K562 (cell line): Measurements from ENCODE around the gene PGS1. TPM values are rescaled to one million over a fixed set of nuclear protein-coding genes. Genes with fewer than 3 reads are reported as not detected.

Experiments used
- COPS2 ChIP-seq: fragments of 450-650 bp; conservative IDR thresholded peaks from 2 replicates; pipeline ENCODE4 v1.6.1; 2016; ENCODE audit warnings: mild to moderate bottlenecking, moderate library complexity
- MTF1 ChIP-seq: fragments of 250-450 bp; sonication (Bioruptor Pico); IDR thresholded peaks from 2 replicates; pipeline ENCODE4 v1.9.0; 2021; ENCODE audit warnings: moderate library complexity, mild to moderate bottlenecking, inconsistent platforms, borderline replicate concordance
- NR2F6 ChIP-seq: fragments of 450-650 bp; formaldehyde crosslinking; IDR thresholded peaks from 2 replicates; pipeline ENCODE4 v1.4.0; 2020; ENCODE audit warnings: mild to moderate bottlenecking
- PCBP2 ChIP-seq: fragments of 200-400 bp; formaldehyde crosslinking; IDR thresholded peaks from 2 replicates; pipeline ENCODE4 v1.6.1; 2018; ENCODE audit warnings: low read length, low read depth, mild to moderate bottlenecking, moderate library complexity; ENCODE audit not compliant: poor library complexity, severe bottlenecking
- SETDB1 ChIP-seq: IDR thresholded peaks from one replicate; pipeline ENCODE4 v1.6.1; 2012; ENCODE audit warnings: low read length, control low read depth, inconsistent platforms
- SIRT6 ChIP-seq: IDR thresholded peaks from one replicate; pipeline ENCODE4 v1.6.1; 2012; ENCODE audit warnings: low read depth, mild to moderate bottlenecking, control low read depth, inconsistent platforms, low read length, moderate library complexity
- ZNF347 ChIP-seq: fragments of 450-650 bp; formaldehyde crosslinking; IDR thresholded peaks from 2 replicates; pipeline ENCODE4 v1.4.0; 2020; ENCODE audit warnings: low read depth, mild to moderate bottlenecking, moderate library complexity
- ZNF778 ChIP-seq: fragments of 450-650 bp; formaldehyde crosslinking; IDR thresholded peaks from 2 replicates; pipeline ENCODE4 v1.4.0; 2020; ENCODE audit warnings: mild to moderate bottlenecking, moderate library complexity
- polyA plus RNA-seq, 8 experiments: library from polyadenylated mRNA; depleted of rRNA in 4 of 8; stranded (reverse) in 5 of 8; unstranded in 3 of 8; fragments of >200 nt; fragmentation: Nextera tagmentation in 2 of 8; fragmentation: Illumina TruSeq in 1 of 8; extraction: Ambion mirVana in 2 of 8; extraction: Trizol in 1 of 8; gene quantifications; 2 replicates each; pipeline versions ENCODE4 v1.2.1 to v1.2.3, GENCODE V29; 2011 to 2014; ENCODE audit warnings: inconsistent platforms in 1 of 8, missing spikeins in 1 of 8
- total RNA-seq, 7 experiments: library from RNA; depleted of rRNA in 6 of 7; stranded (reverse); fragments of >200 nt in 6 of 7; fragmentation: Illumina TruSeq in 2 of 7; extraction: Trizol in 2 of 7; gene quantifications; 2 replicates each; pipeline versions ENCODE4 v1.2.1 to v1.2.3, GENCODE V29; 2011 to 2021; ENCODE audit warnings: low replicate concordance in 1 of 7
- TF ChIP-seq, protein P1 (sequence below): fragments of 250-450 bp; sonication (Bioruptor Pico); IDR thresholded peaks from 2 replicates; pipeline ENCODE4 v1.8.0; 2022; ENCODE audit warnings: inconsistent platforms, mild to moderate bottlenecking, moderate library complexity, borderline replicate concordance
- TF ChIP-seq, protein P2 (sequence below): fragments of 250-450 bp; sonication (Bioruptor Pico); IDR thresholded peaks from 2 replicates; pipeline ENCODE4 v1.5.1; 2021; ENCODE audit warnings: mild to moderate bottlenecking
- TF ChIP-seq, protein P3 (sequence below): fragments of 450-650 bp; IDR thresholded peaks from 2 replicates; pipeline ENCODE4 v1.6.1; 2016; ENCODE audit warnings: mild to moderate bottlenecking

Gene PGS1
- total and polyA plus RNA-seq, 9 of the 15 experiments (the other 6 are each of a cell fraction or from before 2014, with no cell fraction given) = 1.3 to 39.4 (median 22.3) TPM

DNA sequence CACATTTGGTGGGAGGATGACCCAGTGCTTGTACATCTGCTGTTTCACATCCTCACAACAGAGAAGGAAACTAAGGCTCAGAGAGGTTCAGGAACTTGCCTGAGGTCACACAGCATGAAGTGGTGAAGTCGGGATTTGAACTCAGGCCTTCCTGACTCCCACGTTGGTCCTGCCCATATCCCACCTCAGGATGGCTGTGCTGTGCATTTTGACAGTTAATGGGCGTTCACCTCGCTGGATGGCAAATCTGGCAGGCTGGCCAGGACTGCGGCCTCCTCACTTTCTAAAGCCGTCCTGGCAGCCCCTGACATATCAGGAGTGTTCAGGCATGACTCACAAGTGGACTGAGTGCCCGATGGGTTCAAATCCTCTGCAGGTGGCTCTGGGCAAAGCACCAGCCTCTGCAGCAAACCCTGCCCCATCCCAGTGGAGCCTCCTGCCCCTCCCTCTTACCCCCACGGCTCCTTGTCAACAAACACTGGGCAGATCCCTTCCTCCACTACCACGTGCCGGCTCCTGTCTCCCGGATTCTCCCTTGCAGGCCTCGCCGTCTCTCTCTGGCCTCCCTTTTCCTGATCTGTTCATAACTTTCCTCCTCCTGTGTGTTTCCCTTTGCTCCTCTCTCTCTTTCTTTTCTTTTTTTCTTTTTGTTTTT, 47.8 kb upstream of the PGS1 start (continued):
- TF ChIP-seq ZNF347 (CRISPR knock-in tag) (no peak), NR2F6 (CRISPR knock-in tag) (no peak), SIRT6 (no peak), SETDB1 (no peak), COPS2 (no peak), PCBP2 (no peak), ZNF778 (CRISPR knock-in tag) (no peak), MTF1 (CRISPR knock-in tag) (no peak)
- TF ChIP-seq, protein P1, sequence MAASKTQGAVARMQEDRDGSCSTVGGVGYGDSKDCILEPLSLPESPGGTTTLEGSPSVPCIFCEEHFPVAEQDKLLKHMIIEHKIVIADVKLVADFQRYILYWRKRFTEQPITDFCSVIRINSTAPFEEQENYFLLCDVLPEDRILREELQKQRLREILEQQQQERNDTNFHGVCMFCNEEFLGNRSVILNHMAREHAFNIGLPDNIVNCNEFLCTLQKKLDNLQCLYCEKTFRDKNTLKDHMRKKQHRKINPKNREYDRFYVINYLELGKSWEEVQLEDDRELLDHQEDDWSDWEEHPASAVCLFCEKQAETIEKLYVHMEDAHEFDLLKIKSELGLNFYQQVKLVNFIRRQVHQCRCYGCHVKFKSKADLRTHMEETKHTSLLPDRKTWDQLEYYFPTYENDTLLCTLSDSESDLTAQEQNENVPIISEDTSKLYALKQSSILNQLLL (CRISPR knock-in tag) = no peak
- TF ChIP-seq, protein P2, sequence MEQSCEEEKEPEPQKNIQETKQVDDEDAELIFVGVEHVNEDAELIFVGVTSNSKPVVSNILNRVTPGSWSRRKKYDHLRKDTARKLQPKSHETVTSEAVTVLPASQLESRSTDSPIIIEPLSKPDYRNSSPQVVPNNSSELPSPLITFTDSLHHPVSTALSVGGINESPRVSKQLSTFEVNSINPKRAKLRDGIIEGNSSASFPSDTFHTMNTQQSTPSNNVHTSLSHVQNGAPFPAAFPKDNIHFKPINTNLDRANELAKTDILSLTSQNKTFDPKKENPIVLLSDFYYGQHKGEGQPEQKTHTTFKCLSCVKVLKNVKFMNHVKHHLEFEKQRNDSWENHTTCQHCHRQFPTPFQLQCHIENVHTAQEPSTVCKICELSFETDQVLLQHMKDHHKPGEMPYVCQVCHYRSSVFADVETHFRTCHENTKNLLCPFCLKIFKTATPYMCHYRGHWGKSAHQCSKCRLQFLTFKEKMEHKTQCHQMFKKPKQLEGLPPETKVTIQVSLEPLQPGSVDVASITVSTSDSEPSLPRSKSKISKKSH (CRISPR knock-in tag) = no peak
- TF ChIP-seq, protein P3, sequence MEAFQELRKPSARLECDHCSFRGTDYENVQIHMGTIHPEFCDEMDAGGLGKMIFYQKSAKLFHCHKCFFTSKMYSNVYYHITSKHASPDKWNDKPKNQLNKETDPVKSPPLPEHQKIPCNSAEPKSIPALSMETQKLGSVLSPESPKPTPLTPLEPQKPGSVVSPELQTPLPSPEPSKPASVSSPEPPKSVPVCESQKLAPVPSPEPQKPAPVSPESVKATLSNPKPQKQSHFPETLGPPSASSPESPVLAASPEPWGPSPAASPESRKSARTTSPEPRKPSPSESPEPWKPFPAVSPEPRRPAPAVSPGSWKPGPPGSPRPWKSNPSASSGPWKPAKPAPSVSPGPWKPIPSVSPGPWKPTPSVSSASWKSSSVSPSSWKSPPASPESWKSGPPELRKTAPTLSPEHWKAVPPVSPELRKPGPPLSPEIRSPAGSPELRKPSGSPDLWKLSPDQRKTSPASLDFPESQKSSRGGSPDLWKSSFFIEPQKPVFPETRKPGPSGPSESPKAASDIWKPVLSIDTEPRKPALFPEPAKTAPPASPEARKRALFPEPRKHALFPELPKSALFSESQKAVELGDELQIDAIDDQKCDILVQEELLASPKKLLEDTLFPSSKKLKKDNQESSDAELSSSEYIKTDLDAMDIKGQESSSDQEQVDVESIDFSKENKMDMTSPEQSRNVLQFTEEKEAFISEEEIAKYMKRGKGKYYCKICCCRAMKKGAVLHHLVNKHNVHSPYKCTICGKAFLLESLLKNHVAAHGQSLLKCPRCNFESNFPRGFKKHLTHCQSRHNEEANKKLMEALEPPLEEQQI = no peak
